Fibroblast of the aortic adventitia (primary cell): ENCODE measurements around the gene RASGRP3. TPM values are rescaled to one million over a fixed set of nuclear protein-coding genes. Genes with fewer than 3 reads are reported as not detected.

Experiments
- DNase-seq: peaks from one replicate; pipeline ENCODE4 v3.0.0-alpha.2; 2010; ENCODE audit warnings: low read depth
- H3K4me3 ChIP-seq: 2 replicates; pipeline ENCODE4 v1.5.1; 2011; ENCODE audit warnings: low read depth, mild to moderate bottlenecking, control low read depth, low read length, moderate library complexity
- CTCF ChIP-seq: IDR thresholded peaks from 2 replicates; pipeline ENCODE4 v1.5.1; 2011; ENCODE audit warnings: mild to moderate bottlenecking, low read length, control low read depth, inconsistent platforms; ENCODE audit not compliant: insufficient read depth
- total RNA-seq: library from RNA; depleted of rRNA; stranded (reverse); fragments of >200 nt; gene quantifications from 2 replicates; pipeline ENCODE4 v1.2.3, GENCODE V29; 2012; ENCODE audit warnings: low replicate concordance

Gene RASGRP3
- total RNA-seq, 1 donor = 7.8 TPM

GRCh38 chr2:33528441-33528950 is 52.0 kb downstream of the RASGRP3 start:
- no peak for TF ChIP-seq CTCF
- no peak overlapping the region for H3K4me3 ChIP-seq
- no peak for DNase-seq

- TF ChIP-seq CTCF = peak; percentile 28
- no peak overlapping the region for H3K4me3 ChIP-seq
Measured at GRCh38 chr2:33529771-33530481, 53.5 kb downstream of the RASGRP3 start.

GRCh38 chr2:33530690-33531548 is 54.5 kb downstream of the RASGRP3 start:
- no peak for DNase-seq
- no peak overlapping the region for H3K4me3 ChIP-seq
- no peak for TF ChIP-seq CTCF

More at GRCh38 chr2:33529771-33530481, 53.5 kb downstream of the RASGRP3 start:
- peak; percentile 96 for DNase-seq

GRCh38 chr2:33531549-33532059 is 55.2 kb downstream of the RASGRP3 start:
- DNase-seq = peak; percentile 68
- no peak for TF ChIP-seq CTCF
- H3K4me3 ChIP-seq = no peak overlapping the region

- TF ChIP-seq CTCF = no peak
- no peak overlapping the region for H3K4me3 ChIP-seq
- DNase-seq = peak; percentile 17
Measured at GRCh38 chr2:33532146-33532545, 55.7 kb downstream of the RASGRP3 start.

GRCh38 chr2:33532966-33533365 is 56.5 kb downstream of the RASGRP3 start:
- H3K4me3 ChIP-seq = no peak overlapping the region
- DNase-seq = no peak
- no peak for TF ChIP-seq CTCF
